Pancreas (tissue), 8 donors: Measurements from ENCODE around the gene ACLY. TPM values are rescaled to one million over a fixed set of nuclear protein-coding genes. Genes with fewer than 3 reads are reported as not detected.

Experiments used
- polyA plus RNA-seq, 2 donors: library from polyadenylated mRNA; stranded (reverse); fragments of 200-250 nt; gene quantifications; one replicate each; pipeline ENCODE4 v1.2.3, GENCODE V29; 2013
- total RNA-seq, 6 donors: library from RNA; stranded (reverse); fragmentation: NEBNext Ultra II Directional in 4 of 6; extraction: Animal tissue kit (Norgen Biotek cat#: 25700) in 4 of 6; gene quantifications; one replicate each; pipeline versions ENCODE4 v1.2.1 to v1.2.4, GENCODE V29; 2021 to 2023
- donor health status: healthy with polysubstance abuse.
- donor health status: DM: no; HTN: no; CAD: no; lungs with moderate emphysema.
- donor health status: DM: no; HTN: no; CAD: no.
- donor health status: Bipolar disorder and iron deficiency.
- donor health status: DM: yes; HTN: yes; CAD: no.
- donor health status: DM: no; HTN: no; CAD: no.
- donor health status: DM: no; HTN: no; CAD: no.
- donor health status: DM: yes; HTN: yes; CAD: no.

Gene ACLY
- total and polyA plus RNA-seq, 8 donors: 22.0 to 101 (median 58.3) TPM

Other genes with a start within 250 kb of the ACLY start
- gene EIF1, start 230.1 kb downstream of the ACLY start, total RNA-seq: 100 to 1,000 TPM; 421 to 934 (median 592) TPM
- gene EIF1, start 230.1 kb downstream of the ACLY start, polyA plus RNA-seq: 100 to 1,000 TPM; 316 to 590 TPM
- not detected for gene GAST, start 206.6 kb downstream of the ACLY start, total RNA-seq
- gene GAST, start 206.6 kb downstream of the ACLY start, polyA plus RNA-seq: not detected
- 1 to 10 TPM in 3 of 6 donors, under 1 TPM in 3; 0.13 to 1.6 (median 0.84) TPM for gene HAP1, start 184.3 kb downstream of the ACLY start, total RNA-seq
- 1 to 10 TPM; 2.6 to 4.2 TPM for gene HAP1, start 184.3 kb downstream of the ACLY start, polyA plus RNA-seq
- 10 to 100 TPM; 31.1 to 93.5 (median 42.0) TPM for gene JUP, start 132.2 kb downstream of the ACLY start, total RNA-seq
- 10 to 100 TPM; 46.8 to 50.4 TPM for gene JUP, start 132.2 kb downstream of the ACLY start, polyA plus RNA-seq
- 10 to 100 TPM in 3 of 6 donors, 1 to 10 TPM in 3; 8.4 to 15.7 (median 10.1) TPM for gene P3H4, start 107.0 kb downstream of the ACLY start, total RNA-seq
- 10 to 100 TPM; 13.0 to 16.6 TPM for gene P3H4, start 107.0 kb downstream of the ACLY start, polyA plus RNA-seq
- 10 to 100 TPM in 4 of 6 donors, 1 to 10 TPM in 2; 4.5 to 35.3 (median 11.7) TPM for gene FKBP10, start 105.9 kb downstream of the ACLY start, total RNA-seq
- 10 to 100 TPM in 1 of 2 donors, 1 to 10 TPM in 1; 9.1 to 17.3 TPM for gene FKBP10, start 105.9 kb downstream of the ACLY start, polyA plus RNA-seq
- gene NT5C3B, start 82.7 kb downstream of the ACLY start, total RNA-seq: 10 to 100 TPM; 24.2 to 35.6 (median 27.0) TPM
- gene NT5C3B, start 82.7 kb downstream of the ACLY start, polyA plus RNA-seq: 100 to 1,000 TPM in 1 of 2 donors, 10 to 100 TPM in 1; 89.7 to 102 TPM
- gene KLHL10, start 81.1 kb downstream of the ACLY start, total RNA-seq: not detected
- gene KLHL10, start 81.1 kb downstream of the ACLY start, polyA plus RNA-seq: under 1 TPM in 1 of 2 donors, not detected in 1; 0.02 TPM
- gene KLHL11, start 53.5 kb downstream of the ACLY start, total RNA-seq: 1 to 10 TPM; 4.3 to 7.8 (median 5.8) TPM
- gene KLHL11, start 53.5 kb downstream of the ACLY start, polyA plus RNA-seq: under 1 TPM; 0.61 to 0.75 TPM
- gene ODAD4, start 11.7 kb upstream of the ACLY start, total RNA-seq: under 1 TPM; 0.20 to 0.98 (median 0.57) TPM
- 1 to 10 TPM; 1.2 to 4.1 TPM for gene ODAD4, start 11.7 kb upstream of the ACLY start, polyA plus RNA-seq
- gene CNP, start 47.8 kb upstream of the ACLY start, total RNA-seq: 10 to 100 TPM; 26.3 to 45.8 (median 32.1) TPM
- gene CNP, start 47.8 kb upstream of the ACLY start, polyA plus RNA-seq: 10 to 100 TPM; 26.4 to 34.4 TPM
- gene DNAJC7, start 98.5 kb upstream of the ACLY start, total RNA-seq: 10 to 100 TPM; 32.2 to 45.3 (median 37.3) TPM
- gene DNAJC7, start 98.5 kb upstream of the ACLY start, polyA plus RNA-seq: 10 to 100 TPM; 53.4 to 63.6 TPM
- 10 to 100 TPM in 3 of 6 donors, 1 to 10 TPM in 3; 6.5 to 14.7 (median 10.7) TPM for gene NKIRAS2, start 101.1 kb upstream of the ACLY start, total RNA-seq
- 10 to 100 TPM; 11.7 to 14.1 TPM for gene NKIRAS2, start 101.1 kb upstream of the ACLY start, polyA plus RNA-seq
- 1 to 10 TPM; 1.2 to 2.2 (median 1.8) TPM for gene C17orf113, start 131.7 kb upstream of the ACLY start, total RNA-seq
- gene C17orf113, start 131.7 kb upstream of the ACLY start, polyA plus RNA-seq: 1 to 10 TPM; 1.5 to 1.9 TPM
- gene ZNF385C, start 179.5 kb upstream of the ACLY start, total RNA-seq: 1 to 10 TPM in 5 of 6 donors, under 1 TPM in 1; 0.67 to 2.1 (median 1.4) TPM
- gene ZNF385C, start 179.5 kb upstream of the ACLY start, polyA plus RNA-seq: 1 to 10 TPM; 1.8 to 2.6 TPM
- gene DHX58, start 193.8 kb upstream of the ACLY start, total RNA-seq: 10 to 100 TPM in 1 of 6 donors, 1 to 10 TPM in 5; 3.7 to 11.0 (median 6.1) TPM
- 10 to 100 TPM; 20.9 to 22.8 TPM for gene DHX58, start 193.8 kb upstream of the ACLY start, polyA plus RNA-seq
- gene KAT2A, start 202.4 kb upstream of the ACLY start, total RNA-seq: 10 to 100 TPM; 17.5 to 43.7 (median 22.3) TPM
- 100 to 1,000 TPM; 157 to 158 TPM for gene KAT2A, start 202.4 kb upstream of the ACLY start, polyA plus RNA-seq
- under 1 TPM; 0.40 to 0.75 (median 0.58) TPM for gene HSPB9, start 203.9 kb upstream of the ACLY start, total RNA-seq
- gene HSPB9, start 203.9 kb upstream of the ACLY start, polyA plus RNA-seq: 1 to 10 TPM in 1 of 2 donors, under 1 TPM in 1; 0.85 to 1.6 TPM
- 10 to 100 TPM; 25.9 to 53.1 (median 42.0) TPM for gene RAB5C, start 236.0 kb upstream of the ACLY start, total RNA-seq
- 10 to 100 TPM; 42.6 to 61.8 TPM for gene RAB5C, start 236.0 kb upstream of the ACLY start, polyA plus RNA-seq